MCF 10A (cell line): ENCODE measurements around the gene GDPD5. TPM values are rescaled to one million over a fixed set of nuclear protein-coding genes. Genes with fewer than 3 reads are reported as not detected.

Experiments
- BruUV-seq: library from RNA; stranded (reverse); fragments of 400-500 nt; replicated peaks from 2 replicates; lab custom pipeline; 2021; lab: Mats Ljungman, UMichigan
- CTCF ChIA-PET: fragments of 300-600 bp; sonication (Branson Sonifier 250); formaldehyde crosslinking; extraction: SDS; loops from one replicate; lab custom pipeline; 2021; ENCODE audit warnings: antibody characterized with exemption, inconsistent platforms; lab: Yijun Ruan, JAX
- POLR2A ChIA-PET: fragments of 300-600, 350-650 bp; sonication (Branson Sonifier 250); formaldehyde crosslinking; extraction: SDS; loops from one replicate; lab custom pipeline; 2020; ENCODE audit warnings: antibody characterized with exemption, inconsistent platforms; lab: Yijun Ruan, JAX
- DNase-seq: peaks from one replicate; pipeline ENCODE4 v3.0.0-alpha.2; 2018; ENCODE audit not compliant: unreplicated experiment
- H3K27ac Mint-ChIP-seq: one replicate; pipeline ENCODE4 v1.8.0; 2022; ENCODE audit warnings: mild to moderate bottlenecking, low read depth, mixed read lengths; ENCODE audit not compliant: unreplicated experiment
- H3K27me3 Mint-ChIP-seq: one replicate; pipeline ENCODE4 v1.8.0; 2022; ENCODE audit warnings: mixed read lengths; ENCODE audit not compliant: insufficient read depth, unreplicated experiment
- H3K36me3 Mint-ChIP-seq: one replicate; pipeline ENCODE4 v1.8.0; 2022; ENCODE audit warnings: mild to moderate bottlenecking, moderate library complexity, mixed read lengths; ENCODE audit not compliant: insufficient read depth, unreplicated experiment
- H3K4me1 Mint-ChIP-seq: one replicate; pipeline ENCODE4 v1.8.0; 2022; ENCODE audit warnings: mixed read lengths; ENCODE audit not compliant: insufficient read depth, unreplicated experiment
- H3K4me3 Mint-ChIP-seq: one replicate; pipeline ENCODE4 v1.8.0; 2022; ENCODE audit warnings: mild to moderate bottlenecking, moderate library complexity, mixed read lengths; ENCODE audit not compliant: unreplicated experiment
- H3K9me3 Mint-ChIP-seq: one replicate; pipeline ENCODE4 v1.8.0; 2022; ENCODE audit warnings: mixed read lengths; ENCODE audit not compliant: unreplicated experiment
- CTCF ChIP-seq: fragments of 200-600 bp; IDR thresholded peaks from one replicate; pipeline ENCODE4 v1.8.0; 2022; ENCODE audit warnings: antibody characterized with exemption, mild to moderate bottlenecking; ENCODE audit not compliant: unreplicated experiment
- intact Hi-C: fragments of 100-400 bp; cut with micrococcal nuclease; formaldehyde crosslinking; loops from 2 replicates; pipeline ENCODE4 v1.14.1; 2022
- total RNA-seq: library from RNA; stranded (reverse); gene quantifications from 2 replicates; pipeline ENCODE4 v1.2.3, GENCODE V29; 2022

GDPD5 gene
- total RNA-seq, 1 experiment from 2014 or later = 5.6 TPM

- H3K27me3 Mint-ChIP-seq = no peaks in the 10 kb centered on the region
- H3K9me3 Mint-ChIP-seq = no peaks in the 10 kb centered on the region
- CTCF ChIA-PET = interaction anchor here (0.5 to 1.8 kb wide), 4 partner anchors 13 to 122 kb away, joined by 3 to 6 read pairs (median 3); no protein-coding TSS in a partner anchor
- intact Hi-C loops = no loop called here
- H3K4me3 Mint-ChIP-seq = peak overlapping the region; percentile 95
- DNase-seq = no peak
- no TSS peak for BruUV-seq
- POLR2A ChIA-PET = interaction anchor here (0.6 to 2.8 kb wide), 2 partner anchors 10 to 14 kb away, joined by 3 to 14 read pairs; no protein-coding TSS in a partner anchor
- peaks cover 29% of the 10 kb centered on the region for H3K4me1 Mint-ChIP-seq
- TF ChIP-seq CTCF = no peak
- peak overlapping the region; percentile 16 for H3K27ac Mint-ChIP-seq
- H3K36me3 Mint-ChIP-seq = peaks cover 79% of the 10 kb centered on the region
Measured at GRCh38 chr11:75402002-75402773, 123.6 kb downstream of the GDPD5 start.

DNA sequence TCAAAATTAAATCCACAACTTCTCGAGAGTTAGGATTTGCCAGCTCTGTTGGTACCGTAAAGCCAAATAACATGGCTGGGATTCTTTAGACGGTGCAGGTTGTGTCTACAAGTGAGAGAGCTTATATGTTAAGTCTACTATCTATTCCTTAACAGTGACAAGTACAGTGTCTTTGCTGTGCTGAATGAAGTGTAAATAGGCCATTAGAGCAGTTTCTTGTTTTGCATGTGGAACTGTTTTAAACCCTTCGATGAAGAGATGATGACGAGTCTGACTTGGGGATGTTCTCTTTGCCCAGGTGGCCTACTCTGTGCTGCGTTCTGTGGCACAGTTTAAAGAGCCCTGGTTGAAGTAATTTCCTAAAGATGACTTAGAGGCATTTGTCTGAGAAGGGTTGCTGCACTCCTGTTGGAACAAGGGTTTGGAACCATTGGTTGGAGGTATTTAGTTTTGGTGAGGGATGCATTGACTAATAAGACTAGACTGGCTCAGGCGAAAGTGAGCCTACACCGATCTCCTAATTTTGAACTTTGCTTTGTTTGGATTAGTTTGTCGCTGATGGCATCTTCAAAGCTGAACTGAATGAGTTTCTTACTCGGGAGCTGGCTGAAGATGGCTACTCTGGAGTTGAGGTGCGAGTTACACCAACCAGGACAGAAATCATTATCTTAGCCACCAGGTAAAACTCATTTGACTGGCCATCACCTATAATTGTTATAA, 125.4 kb downstream of the GDPD5 start:
- TF ChIP-seq CTCF = no peak
- intact Hi-C loops = no loop called here
- DNase-seq = peak; percentile 40
- TSS peak; percentile 25 for BruUV-seq
- ChIA-PET CTCF (interaction anchor here (0.7 to 2.2 kb wide), 5 partner anchors 9 to 121 kb away, joined by 3 to 11 read pairs (median 4); no protein-coding TSS in a partner anchor), POLR2A (interaction anchor here (0.5 to 3.2 kb wide), 16 partner anchors 8 to 386 kb away, joined by 3 to 15 read pairs (median 5); partner anchors contain the start of gene SERPINH1)
- H3K4me1 Mint-ChIP-seq = peaks cover 29% of the 10 kb centered on the region
- H3K9me3 Mint-ChIP-seq = no peaks in the 10 kb centered on the region
- peaks cover 60% of the 10 kb centered on the region for H3K36me3 Mint-ChIP-seq
- no peaks in the 10 kb centered on the region for H3K27me3 Mint-ChIP-seq
- H3K4me3 Mint-ChIP-seq = peak overlapping the region; percentile 95
- H3K27ac Mint-ChIP-seq = peak overlapping the region; percentile 99

- ChIA-PET CTCF (interaction anchor here (0.5 to 2.2 kb wide), 5 partner anchors 9 to 161 kb away, joined by 3 to 11 read pairs (median 5); no protein-coding TSS in a partner anchor), POLR2A (interaction anchor here (0.5 to 3.2 kb wide), 15 partner anchors 8 to 385 kb away, joined by 3 to 15 read pairs (median 5); partner anchors contain the start of gene SERPINH1)
- peaks cover 29% of the 10 kb centered on the region for H3K4me1 Mint-ChIP-seq
- no peak for TF ChIP-seq CTCF
- DNase-seq = peak; percentile 93
- H3K27ac Mint-ChIP-seq = peak within 1 kb of the TSS; percentile 99
- no peaks in the 10 kb centered on the region for H3K27me3 Mint-ChIP-seq
- H3K36me3 Mint-ChIP-seq = peaks cover 53% of the 10 kb centered on the region
- peak within 1 kb of the TSS; percentile 95 for H3K4me3 Mint-ChIP-seq
- BruUV-seq = TSS peak; percentile 57
- no peaks in the 10 kb centered on the region for H3K9me3 Mint-ChIP-seq
- intact Hi-C loops = no loop called here
Measured at GRCh38 chr11:75399344-75400145, 126.2 kb downstream of the GDPD5 start, which contains the start of gene RPS3. Gene RPS3, plus strand, starts transcription at chr11:75399518. Its CDS starts 30 bp downstream, at chr11:75399548.
